Mucosa of gallbladder (tissue), 1 donor: ENCODE data around the gene PALLD. TPM values are rescaled to one million over a fixed set of nuclear protein-coding genes. Genes with fewer than 3 reads are reported as not detected.

Source experiments
- DNase-seq: peaks from one replicate; pipeline ENCODE4 v3.0.0-alpha.2; 2020; ENCODE audit warnings: low spot score
- total RNA-seq: library from RNA; stranded (reverse); gene quantifications from one replicate; pipeline ENCODE4 v1.2.1, GENCODE V29; 2021
- donor health status: DM: no; HTN: no; CAD: no.

The PALLD gene
- total RNA-seq, 1 donor from 2014 or later: 250 TPM

DNA sequence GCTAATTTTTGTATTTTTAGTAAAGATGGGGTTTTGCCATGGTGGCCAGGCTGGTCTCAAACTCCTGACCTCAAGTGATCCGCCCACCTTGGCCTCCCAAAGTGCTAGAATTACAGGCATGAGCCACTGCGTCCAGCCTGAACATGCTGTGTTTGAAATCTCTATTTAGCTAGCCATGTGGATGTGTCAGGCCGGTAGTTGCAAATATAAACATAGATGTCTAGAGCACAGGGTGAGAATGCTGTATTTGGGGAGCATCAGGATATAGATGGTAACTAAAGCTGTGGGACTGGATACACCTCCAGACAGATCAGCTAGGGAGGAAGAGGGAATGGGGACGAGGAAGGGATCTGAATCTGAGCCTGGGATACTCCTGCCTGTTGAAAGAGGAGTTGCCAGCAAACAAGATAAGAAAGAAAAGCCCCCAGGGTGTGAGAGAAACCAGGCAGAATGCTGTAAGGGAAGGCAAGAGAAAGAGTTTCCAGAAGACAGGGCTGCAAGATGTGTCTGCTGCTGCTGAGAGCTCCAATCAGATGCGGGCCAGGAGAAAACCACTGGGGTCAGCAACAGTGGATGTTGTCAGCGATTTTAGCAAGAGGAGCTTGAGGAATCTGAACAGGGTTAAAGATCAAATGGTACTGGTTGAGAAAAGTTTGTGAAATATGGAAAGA, 177.4 kb downstream of the PALLD start:
- DNase-seq: no peak

DNA sequence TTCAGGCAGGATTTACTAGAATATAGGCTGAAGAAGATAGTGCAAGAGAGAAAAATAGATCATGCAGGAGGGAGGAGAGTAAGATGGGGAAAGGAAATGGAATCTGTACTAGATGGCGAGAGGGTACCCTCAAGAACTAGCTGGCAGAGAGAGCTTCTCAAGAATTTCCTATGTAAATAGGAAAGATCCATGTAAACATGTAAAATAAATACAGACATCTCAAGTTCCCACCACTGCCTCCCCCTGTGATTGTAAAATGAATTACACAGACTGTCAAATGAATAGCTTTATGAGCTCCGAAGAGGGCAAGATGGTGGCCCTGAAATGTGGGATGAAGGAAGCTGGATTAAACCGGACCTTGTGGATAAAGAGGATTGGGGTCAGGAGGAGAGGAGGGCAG, 178.0 kb downstream of the PALLD start:
- no peak for DNase-seq

DNA sequence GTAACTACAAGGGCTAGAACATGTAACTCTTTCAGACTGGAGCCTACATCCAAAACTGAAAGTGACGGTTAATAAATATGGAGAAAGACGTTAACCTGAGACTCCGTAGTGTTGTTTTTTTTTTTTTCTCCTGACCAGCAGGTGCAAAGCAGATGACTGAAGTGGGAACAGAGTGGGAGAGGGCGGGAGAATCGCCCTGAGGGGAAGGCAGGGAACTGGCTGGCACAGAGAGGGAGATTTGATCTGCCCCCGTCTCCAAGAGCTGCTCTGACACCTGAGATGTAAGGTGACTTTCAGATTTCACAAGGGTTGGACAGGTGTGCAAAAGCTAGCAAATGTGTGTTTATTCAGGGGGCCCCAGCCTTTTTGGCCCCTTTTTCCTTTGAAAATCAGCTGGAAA, 180.2 kb downstream of the PALLD start:
- DNase-seq: no peak

DNA sequence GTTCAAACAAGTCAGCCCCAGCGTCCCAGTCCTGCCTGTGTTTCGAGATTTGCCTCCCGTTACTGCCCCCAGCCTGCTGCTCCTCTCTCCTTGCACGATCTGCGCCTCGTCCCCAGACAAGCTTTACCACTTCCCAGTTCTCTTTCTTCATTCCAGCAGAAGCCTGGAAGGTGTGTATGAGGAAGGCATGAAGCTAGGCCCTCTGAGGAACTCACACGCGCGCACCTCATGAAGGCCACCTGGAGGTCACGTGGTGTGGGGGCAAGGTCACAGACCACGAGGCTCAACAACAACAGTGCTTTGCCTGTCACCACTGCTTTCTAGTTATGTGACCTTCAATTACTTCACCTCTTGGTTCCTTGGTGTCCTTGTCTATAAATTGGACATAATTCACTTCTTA, 181.0 kb downstream of the PALLD start:
- no peak for DNase-seq

DNA sequence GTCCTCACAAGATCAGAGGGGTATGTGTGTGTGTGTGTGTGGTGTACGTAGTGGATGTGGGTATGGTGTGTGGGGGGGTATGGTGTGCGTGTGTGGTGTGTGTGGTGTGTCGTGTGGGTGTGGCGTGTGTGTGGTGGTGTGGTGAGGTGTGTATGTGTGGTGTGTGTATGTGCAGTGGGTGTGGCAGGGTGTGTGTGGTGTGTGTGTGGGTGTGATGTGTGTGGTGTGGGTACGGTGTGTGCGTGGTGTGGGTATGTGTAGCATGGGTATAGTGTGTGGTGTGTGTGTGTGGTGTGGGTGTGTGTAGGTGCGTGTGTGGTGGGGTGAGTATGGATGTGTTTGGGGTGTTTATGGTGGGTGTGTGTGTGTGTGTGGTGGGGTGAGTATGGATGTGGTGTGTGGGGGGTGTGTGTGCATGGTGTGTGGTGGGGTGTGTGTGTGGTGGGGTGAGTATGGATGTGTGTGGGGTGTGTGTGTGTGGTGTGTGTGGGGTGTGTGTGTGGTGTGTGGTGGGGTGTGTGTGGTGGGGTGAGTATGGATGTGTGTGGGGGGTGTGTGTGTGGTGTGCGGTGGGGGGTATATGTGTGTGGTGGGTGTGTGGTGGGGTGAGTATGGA, 182.0 kb downstream of the PALLD start:
- DNase-seq: no peak

DNA sequence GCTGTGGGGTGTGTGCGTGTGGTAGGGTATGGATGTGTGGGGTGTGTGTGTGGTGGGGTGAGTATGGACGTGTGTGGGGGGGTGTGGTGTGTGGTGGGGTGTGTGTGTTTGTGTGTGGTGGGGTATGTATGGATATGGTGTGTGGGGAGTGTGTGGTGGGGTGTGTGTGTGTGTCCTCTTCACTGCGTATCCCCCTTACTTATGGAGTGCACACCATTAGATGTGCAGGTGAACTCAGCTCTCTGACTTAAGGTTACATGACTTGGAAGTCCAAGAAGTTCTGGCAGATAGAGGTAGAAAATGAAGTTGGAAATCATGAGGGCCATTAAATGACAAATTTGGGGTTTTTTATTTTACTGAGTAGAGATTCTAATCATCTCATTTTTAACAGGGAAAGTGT, 182.5 kb downstream of the PALLD start:
- DNase-seq: no peak

DNA sequence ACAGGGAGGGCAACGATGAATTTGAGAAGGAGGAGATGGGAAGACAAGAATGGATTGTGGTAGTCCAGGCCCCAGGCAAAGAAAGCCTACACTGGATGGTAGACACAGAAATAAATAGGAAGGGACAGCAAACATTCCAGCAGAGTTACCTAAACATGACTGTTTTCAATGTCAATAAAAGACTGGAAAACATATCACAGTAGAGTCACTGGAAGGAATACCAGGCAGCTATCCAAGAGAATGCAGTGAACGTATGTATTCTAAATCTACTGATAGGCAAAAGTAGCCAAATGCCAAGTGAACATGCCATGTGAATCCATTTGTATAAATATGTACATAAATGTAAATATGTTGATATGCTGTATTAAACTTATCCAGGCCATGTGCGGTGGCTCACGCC, 183.0 kb downstream of the PALLD start:
- DNase-seq: no peak

DNA sequence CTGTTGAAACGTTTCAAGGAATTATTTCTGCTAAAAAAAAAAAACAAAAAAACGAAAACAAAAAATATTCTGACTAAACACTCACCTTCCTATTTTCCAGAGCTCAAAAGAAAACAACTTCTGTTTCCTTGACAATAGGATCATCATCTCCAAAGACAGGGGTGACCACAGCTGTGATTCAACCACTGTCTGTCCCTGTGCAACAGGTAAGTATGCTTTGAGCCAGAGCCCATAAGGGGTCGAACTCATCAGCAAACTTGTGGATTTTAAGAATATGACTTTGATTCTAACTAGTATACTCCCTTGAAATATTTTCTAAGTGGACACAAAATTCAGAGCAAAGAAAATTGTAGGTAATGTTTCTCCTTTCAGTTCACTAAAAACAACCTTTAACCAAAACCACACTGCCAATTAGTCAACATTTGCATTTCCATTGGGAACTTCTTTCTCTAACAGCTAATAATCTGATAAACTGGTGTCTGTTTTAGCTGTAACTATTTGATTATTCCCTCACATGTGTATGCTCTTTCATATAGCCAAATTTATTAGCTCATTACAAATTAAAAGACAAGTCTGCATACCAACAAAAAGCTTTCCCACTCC, 186.1 kb downstream of the PALLD start:
- DNase-seq: no peak

DNA sequence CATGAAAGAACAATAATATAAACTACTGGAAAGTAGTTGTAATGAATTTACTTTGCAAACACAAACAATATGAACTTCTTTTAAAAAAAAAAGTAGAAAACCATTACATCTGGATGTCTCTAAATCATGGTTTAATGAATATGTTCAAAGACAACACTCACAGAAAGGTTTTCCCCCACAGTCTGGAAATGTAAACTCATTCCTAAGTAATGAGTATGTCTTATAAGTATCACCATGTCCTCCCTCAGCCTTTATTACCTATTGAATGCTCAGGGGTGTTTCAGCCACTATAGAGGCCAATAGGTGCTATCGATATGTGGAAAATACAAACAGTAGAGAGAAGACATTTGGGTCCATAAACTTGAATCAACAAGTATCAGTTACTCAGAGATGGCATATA, 186.7 kb downstream of the PALLD start:
- DNase-seq: no peak

DNA sequence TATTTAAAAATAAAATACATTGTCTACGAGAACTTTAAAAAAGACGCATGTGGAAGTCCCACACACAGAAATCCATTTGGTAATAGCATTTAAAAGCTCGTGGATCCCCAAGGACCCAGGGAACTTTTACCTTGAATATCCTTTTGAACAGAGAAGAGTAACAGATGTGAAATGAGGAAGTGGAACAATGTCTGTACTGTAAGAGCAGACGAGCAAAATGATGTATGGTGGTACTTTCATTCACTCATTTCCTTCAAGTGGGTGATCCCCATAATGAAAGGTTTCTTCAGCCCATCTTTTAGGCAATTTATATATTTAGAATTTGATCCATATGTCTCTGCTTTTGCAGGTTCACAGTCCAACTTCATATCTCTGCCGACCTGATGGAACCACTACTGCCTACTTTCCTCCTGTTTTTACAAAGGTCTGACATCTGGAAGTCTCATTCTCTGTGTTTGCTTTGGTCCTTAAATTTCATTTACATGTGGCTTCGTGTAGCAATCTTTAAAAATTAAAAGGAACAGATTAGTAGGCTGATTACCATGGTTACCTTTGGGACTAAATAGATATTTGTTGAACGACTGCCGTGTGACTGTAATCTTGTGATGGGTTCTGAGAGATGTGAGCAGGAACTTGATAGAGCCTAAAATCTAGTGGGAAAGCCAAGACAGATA, 188.4 kb downstream of the PALLD start:
- DNase-seq: no peak

DNA sequence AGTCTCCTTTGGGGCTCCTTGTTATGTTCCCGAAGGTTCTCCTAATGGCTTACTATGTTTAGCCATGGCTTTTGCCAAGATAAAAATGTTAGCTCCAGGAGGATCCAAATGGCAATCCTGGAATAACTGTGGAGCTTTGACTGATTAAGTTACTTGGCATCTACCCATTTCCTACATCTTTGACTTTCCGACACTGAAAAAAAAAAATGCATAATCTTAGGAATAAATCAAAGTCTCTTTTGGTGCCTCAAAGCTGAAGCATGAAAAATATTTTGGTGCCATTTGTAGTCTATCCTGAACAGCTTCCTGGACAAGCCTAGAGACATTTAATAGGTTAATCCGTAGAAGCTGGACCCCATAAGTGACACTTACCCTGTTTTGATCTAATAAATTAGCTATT, 191.7 kb downstream of the PALLD start:
- DNase-seq: no peak

DNA sequence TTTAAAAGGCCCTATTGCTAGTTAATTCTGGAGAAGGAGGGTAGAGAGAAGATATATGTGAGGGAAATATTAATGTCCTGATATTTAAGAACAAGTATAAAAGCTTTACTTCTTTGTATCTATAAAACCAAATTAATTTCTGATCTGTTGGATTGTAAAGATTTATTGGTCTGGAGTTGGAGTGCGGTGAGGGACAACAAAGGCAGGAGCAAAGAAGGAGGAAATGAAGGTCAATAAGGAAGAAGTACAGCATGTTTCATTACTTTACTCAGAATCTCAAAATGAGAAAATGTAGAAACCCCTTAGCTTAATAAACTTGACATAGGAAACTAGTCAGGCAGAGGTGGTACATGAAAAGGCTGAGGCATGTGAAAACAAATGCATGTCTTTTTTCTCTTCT, 192.9 kb downstream of the PALLD start:
- DNase-seq: no peak

DNA sequence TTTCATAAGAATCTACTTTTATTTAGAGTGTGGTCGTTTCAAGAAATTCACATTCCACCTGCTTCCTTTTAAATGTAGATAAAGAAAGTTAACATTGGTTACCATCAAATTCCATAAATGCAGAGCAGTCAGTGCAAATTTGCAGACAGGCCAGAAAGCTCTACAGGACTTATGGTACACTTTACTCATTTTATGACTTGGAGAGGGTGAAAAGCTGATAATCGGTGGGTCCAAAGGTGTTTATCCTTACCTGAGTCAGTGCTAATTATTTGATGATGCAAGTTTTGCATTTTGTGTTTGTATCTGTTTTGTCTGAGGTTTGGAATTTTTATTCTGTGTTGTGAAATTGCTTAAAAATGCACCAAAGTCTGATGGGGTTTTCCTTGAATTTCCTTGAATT, 193.3 kb downstream of the PALLD start:
- no peak for DNase-seq

DNA sequence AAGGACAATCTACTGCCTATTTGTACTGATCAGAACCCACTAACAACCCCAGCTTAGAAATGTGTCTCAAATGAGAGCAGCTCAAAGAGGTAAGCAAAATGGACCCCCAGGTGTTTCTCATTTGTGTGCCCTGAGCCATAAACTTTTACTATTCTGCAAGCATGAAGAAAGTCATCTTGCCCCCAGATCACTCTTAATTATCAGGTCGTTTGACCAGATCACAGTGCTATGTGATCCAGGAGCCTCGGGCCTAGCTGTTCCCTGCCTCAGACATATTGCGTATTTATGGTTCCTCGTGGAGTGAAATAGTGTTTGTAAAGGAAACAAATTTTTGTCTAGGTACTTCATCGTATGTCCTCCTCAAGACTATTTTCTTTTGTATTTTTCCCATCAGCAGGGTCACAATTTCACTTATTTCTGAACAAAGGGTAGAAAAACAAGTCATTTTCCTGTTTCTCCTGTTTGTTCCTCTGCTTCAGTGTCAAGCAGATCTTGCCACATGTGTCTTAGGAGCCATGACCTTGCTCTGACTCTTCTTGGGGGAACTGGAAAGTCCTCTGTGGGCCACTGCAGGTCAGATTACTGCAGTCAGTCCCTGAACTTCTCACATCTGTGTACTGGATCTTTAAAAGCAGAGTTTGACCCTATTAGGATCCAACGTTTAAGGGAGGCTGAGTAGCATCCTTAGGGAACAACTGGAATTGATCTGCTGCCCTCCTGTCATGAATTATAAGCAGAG, 194.9 kb downstream of the PALLD start:
- DNase-seq: no peak

DNA sequence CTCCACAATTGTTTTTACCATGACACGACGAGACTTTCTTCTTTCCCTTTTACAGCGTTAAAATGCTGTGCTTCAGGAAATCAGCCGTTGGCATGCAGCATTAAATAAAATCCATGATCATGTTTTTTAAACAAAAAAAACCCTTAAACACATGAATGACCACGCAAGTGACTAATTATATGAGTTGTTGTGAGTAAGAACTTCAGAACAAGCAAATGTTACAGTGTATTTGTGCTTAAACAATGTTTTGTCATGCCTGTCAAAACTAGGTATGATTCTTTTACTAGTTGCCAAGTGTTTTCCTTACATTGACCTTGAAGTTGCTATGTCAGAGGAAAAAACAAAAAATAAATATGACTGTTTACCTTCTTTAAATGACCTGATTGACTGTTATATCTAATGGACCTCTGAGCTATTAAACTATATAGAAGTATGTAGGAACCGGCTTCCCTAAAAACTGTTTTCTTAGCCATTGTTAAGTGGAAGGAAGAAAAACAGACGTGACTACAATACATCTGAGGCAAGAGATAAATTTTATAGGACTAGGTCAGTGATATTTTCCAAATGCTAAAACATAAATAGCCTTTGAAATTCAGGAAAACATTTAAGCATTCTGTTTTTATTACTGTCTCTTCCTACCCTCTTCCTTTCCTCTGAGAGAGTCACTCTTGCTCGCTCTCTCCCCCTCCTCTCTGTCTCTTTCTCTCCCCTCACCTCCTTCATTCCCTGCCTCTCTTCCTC, 197.1 kb downstream of the PALLD start:
- DNase-seq: no peak

DNA sequence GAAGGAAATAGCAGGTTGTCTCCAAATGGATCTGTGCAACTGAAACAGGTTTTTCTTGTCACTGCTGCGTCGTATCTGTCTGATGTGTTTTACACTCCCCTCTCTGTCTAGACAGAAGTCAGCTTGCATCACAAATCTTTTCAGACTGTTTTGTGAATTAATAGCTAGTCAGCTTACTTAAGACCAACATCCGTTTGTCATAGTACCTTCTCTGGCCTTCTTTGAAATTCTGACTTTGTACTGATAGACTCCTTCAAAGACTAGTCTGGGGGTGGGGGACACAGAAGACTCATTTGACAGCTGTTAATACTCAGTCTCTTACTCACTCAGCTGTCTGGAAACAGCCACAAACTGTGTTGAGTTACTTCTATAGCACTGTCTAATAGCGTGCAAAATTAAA, 197.8 kb downstream of the PALLD start:
- DNase-seq: no peak

DNA sequence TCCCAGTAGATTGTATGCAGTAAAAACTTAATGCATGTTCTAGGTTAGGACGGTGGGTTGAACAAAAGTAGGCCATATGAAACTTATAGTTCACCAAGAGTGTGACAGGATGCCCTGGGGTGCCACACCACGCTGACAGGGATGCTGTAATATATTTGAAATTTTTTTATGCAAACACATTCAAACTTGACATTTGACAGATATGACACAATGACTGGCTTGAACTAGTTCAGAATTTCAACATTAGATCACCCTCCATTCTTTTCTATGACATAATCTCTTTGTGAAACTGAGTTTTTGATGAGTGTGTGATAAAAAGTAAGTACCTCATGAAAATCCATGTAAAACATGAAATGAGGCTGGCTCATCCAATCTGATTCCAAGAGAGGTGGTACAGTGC, 198.4 kb downstream of the PALLD start:
- DNase-seq: no peak

DNA sequence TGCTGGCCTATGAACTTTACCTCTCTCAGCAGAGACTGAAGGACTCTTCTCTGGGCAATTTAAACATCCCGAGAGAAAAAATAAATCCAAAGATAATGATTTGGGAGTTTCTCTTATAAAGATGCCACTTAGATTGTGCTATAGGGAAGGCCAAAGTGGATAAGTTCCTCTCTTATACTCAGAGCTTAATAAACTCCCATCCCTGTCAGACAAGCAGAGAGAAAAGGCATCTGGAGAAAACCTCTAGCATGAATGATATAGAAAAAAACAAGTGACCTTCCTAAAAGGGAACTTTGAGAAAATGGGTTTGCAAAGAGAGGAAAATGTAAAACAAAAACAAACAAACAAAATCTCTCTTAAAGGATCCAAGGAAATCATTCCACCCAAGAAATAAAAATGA, 199.4 kb downstream of the PALLD start:
- DNase-seq: no peak

DNA sequence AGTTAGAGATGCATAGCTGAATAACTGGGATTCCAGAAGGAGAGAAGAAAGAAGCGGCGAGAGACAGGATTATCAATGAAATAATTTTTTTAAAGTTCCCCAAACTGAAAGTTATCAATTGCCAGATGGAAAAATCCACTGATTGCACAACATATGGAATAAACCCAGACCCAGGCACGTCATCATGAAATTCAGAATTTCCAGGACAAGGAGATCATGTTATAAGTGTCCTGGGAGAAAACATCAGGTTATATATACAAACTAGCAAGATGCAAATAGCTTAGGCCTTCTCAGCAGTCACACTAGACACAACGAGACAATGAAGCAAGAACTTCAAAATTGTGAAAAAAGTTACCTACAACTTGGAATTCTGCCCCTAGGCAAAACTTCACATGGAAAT, 200.0 kb downstream of the PALLD start:
- DNase-seq: no peak

DNA sequence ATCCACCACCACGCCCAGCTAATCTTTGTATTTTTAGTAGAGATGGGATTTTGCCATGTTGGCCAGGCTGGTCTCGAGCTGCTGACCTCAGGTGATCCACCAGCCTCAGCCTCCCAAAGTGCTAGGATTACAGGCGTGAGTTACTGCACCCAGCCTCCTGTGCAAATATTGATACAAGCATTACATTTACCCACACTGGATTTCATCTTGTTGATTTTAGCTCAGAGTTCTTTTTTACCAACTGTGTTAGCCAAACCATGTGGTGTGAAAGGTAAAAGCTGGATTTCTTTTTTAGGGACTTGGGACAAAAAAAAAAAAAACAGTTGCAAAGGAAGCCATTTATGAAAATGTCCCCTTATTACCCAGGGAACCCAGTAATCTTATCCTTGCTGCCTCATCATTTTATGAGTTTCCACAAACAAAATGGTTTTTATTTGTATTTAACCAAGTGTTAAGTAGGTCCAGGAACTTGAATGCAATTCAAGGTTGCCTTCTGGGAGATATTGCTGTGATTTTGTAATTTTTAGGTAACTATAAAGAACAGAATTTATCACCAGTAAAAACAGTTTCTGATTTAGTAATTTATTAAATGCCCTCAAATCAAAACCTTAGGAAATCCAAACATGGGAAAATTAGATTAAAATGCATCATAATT, 202.5 kb downstream of the PALLD start:
- DNase-seq: no peak

DNA sequence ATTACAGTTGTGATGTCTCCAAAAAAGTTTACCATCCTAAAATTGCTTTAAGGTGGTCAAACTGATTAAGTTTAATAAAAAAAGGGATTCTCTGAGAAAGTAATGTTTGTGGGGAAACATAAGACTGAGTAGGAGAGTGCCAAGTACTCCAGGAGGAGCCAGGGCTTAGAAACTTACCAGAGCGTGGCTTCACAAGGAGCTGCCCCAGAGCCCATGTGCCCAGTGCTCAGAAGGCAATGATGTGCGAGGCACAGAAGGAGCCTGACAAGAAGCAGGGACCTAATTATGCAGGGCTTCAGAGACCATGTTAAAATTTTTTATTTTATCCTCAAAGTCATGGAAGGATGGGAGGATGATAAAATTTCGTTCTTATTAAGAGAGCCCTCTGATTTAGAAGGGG, 204.2 kb downstream of the PALLD start:
- DNase-seq: no peak
